ENCODE measurements around the gene FCER2.
A peak's percentile ranks its signal among the peaks of the same experiment; 100 is the strongest.

Gene FCER2

DNA sequence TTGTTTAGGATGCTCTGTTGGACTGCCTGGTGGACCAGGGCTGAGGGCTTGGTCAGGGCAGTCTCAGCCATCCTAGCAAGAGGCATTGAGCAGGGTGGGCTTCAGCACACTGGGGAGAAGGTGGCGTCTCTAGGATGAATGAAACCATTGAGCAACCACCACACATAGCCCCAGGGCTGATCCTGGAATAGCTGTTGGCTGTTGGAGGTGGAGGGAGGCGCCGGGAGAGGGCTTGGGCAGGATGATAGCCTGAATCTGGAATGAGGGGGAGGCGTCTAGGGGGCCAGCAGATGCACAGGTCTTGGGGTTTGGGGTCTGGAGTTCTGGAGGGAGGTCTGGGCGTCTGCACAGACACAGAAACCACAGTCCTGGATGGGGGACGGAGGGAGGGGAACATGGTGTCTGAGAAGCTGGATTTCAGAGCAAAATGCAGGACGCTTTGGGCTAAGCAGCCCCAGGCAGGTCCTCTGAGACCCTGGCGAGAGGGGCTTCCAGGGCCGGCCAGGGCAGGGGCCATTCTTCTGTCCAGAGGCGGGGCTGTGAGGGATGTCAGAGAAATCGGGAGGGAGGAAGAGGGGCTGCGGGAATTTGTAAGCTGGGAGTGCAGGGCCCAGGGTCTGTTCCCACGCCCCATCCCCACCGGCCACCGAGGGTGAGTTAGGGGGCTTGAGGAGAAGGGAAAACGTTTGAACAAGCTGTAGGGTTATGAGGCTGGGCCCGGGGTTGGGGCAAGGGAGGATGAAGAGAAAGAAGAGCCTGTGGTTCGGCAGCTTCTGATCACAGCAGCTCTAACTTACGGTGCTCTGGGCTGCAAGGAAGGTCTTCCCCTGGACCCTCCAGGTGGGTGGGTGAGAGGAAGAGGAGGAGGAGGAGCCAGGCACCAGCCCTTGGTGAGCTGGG, 16.1 kb downstream of the FCER2 start:
- 0 out of 2 replicates have a peak overlapping the region, but pooled peaks have one; percentile 12 for H3K27ac ChIP-seq
- TF ChIP-seq, protein P1, sequence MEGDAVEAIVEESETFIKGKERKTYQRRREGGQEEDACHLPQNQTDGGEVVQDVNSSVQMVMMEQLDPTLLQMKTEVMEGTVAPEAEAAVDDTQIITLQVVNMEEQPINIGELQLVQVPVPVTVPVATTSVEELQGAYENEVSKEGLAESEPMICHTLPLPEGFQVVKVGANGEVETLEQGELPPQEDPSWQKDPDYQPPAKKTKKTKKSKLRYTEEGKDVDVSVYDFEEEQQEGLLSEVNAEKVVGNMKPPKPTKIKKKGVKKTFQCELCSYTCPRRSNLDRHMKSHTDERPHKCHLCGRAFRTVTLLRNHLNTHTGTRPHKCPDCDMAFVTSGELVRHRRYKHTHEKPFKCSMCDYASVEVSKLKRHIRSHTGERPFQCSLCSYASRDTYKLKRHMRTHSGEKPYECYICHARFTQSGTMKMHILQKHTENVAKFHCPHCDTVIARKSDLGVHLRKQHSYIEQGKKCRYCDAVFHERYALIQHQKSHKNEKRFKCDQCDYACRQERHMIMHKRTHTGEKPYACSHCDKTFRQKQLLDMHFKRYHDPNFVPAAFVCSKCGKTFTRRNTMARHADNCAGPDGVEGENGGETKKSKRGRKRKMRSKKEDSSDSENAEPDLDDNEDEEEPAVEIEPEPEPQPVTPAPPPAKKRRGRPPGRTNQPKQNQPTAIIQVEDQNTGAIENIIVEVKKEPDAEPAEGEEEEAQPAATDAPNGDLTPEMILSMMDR (conservative IDR thresholded peaks at IDR 0.05; ENCODE audit: low read depth): no peak
- ChIA-PET POLR2A (ENCODE audit: low non-redundant PET) (interaction anchor here (0.5 to 0.6 kb wide), 2 partner anchors 90 to 164 kb away, joined by 5 to 7 read pairs; no protein-coding TSS in a partner anchor), CTCF (interaction anchor here (0.5 to 1.2 kb wide), 5 partner anchors 8 to 1368 kb away, joined by 3 to 5 read pairs (median 4); no protein-coding TSS in a partner anchor)
- no peak for DNase-seq (ENCODE audit: low spot score)

DNA sequence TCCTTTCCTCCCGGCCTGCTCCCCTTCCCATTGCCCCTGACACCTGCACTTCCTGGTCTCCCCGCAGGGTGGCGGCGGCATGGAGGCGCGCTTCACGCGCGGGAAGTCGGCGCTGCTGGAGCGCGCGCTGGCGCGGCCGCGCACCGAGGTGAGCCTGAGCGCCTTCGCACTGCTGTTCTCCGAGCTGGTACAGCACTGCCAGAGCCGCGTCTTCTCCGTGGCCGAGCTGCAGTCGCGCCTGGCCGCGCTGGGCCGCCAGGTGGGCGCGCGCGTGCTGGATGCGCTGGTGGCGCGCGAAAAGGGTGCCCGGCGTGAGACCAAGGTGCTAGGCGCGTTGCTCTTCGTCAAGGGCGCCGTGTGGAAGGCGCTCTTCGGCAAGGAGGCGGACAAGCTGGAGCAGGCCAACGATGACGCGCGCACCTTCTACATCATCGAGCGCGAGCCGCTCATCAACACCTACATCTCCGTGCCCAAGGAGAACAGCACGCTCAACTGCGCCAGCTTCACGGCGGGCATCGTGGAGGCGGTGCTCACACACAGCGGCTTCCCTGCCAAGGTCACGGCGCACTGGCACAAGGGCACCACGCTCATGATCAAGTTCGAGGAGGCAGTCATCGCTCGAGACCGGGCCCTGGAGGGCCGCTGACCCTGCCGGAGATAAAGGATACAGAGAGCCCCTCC, 19.6 kb downstream of the FCER2 start:
- TF ChIP-seq, protein P1 (conservative IDR thresholded peaks at IDR 0.05; ENCODE audit: low read depth): no peak
- ChIA-PET CTCF (interaction anchor here (0.6 kb wide), 1 partner anchor 29 kb away, joined by 4 read pairs; no protein-coding TSS in a partner anchor), POLR2A (ENCODE audit: low non-redundant PET) (no interaction called here)
- no peak for DNase-seq (ENCODE audit: low spot score)
- peak overlapping the region; percentile 74 for H3K27ac ChIP-seq

DNA sequence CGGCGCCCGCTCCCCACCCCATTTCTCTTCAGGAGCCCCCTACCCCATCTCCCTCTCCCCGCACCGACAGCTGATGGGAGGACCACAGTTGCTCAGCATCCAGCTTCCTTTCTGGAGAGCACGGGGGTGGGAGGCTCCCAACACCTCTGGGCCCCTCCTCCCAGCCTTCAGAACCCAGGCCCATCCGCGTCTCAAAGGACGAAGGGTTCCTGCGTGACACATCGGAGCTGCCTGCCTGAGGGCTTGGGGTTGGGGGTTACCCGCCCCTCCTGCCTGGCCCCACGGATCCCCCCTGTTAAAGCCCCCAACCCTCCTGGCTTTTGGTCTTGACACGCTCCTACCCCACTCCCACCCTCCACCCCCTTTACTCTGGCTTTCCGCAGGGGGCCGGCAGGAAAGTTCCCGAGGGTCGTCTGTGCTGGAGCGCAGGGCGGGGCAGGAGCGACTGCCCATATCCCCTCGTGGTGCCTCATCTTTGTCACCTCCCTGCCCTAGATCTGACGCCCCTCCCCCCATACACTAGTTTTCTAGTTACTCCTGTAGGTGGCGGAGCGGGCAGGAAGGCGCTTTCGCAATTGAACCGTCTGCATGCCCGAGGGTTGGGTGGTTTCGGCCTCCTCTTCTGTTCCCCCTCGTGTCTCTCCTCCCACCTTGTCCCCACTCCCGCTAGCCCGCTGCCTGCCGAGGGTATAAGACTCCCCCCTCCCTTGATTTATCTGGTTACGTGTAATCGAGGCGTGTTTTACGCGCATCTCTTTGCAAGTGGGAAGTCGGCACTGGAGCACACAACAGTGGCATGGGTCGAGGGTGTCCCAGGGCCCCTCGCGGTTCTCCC, 20.4 kb downstream of the FCER2 start:
- ChIA-PET POLR2A (ENCODE audit: low non-redundant PET) (no interaction called here), CTCF (interaction anchor here (0.5 to 1.5 kb wide), 21 partner anchors 8 to 351 kb away, joined by 3 to 13 read pairs (median 4); partner anchors contain the start of gene RETN)
- H3K27ac ChIP-seq: peak overlapping the region; percentile 74
- TF ChIP-seq, protein P1 (conservative IDR thresholded peaks at IDR 0.05; ENCODE audit: low read depth): peak; percentile 55
- DNase-seq (ENCODE audit: low spot score): peak; percentile 75

DNA sequence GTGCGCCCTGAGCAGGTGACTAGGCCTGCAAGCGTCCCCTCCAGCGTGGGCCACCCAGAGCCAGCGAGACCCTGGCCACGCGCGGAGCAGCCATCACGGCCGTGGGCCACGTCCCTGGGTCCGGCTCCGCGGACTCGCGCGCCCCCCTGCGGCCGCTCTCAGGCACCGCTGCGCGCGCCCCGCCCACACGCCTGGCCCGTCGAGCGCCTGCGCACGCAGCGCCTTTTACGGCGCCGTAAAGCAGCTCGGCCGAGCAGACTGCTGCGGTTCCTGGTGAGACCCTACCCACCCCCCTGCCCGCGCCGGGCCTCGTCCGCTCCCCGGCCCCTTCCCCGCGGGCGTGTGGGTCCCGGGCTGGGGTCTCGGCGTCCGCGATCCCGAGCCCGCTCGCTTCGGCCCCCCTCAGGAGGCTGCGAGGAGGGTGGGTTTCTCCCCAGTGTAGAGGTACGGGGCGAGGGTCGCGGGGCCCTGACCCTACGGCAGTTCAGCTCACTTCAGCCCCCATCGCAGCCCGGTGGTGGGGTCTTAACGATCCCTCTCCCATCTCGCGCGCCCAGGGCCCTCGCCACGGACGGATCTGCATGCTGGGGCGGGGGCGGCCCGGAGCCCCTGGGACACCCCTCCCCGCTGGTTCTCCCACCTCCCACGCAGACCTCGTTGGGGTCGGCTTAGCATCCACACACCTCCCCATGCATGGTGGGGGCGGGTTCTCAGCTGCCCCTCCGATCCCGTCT, 21.2 kb downstream of the FCER2 start, which contains the start of gene TRAPPC5:
TRAPPC5 (plus strand) TSS at position 228 of the 734 bp plus-strand sequence. CDS start 1,421 bp downstream, outside the sequence.
- ChIA-PET CTCF (interaction anchor here (0.5 to 1.5 kb wide), 23 partner anchors 8 to 350 kb away, joined by 3 to 13 read pairs (median 4); partner anchors contain the start of gene RETN), POLR2A (ENCODE audit: low non-redundant PET) (no interaction called here)
- DNase-seq (ENCODE audit: low spot score): peak; percentile 80
- TF ChIP-seq, protein P1 (conservative IDR thresholded peaks at IDR 0.05; ENCODE audit: low read depth): peak; percentile 96
- H3K27ac ChIP-seq: peak within 1 kb of the TSS; percentile 74

DNA sequence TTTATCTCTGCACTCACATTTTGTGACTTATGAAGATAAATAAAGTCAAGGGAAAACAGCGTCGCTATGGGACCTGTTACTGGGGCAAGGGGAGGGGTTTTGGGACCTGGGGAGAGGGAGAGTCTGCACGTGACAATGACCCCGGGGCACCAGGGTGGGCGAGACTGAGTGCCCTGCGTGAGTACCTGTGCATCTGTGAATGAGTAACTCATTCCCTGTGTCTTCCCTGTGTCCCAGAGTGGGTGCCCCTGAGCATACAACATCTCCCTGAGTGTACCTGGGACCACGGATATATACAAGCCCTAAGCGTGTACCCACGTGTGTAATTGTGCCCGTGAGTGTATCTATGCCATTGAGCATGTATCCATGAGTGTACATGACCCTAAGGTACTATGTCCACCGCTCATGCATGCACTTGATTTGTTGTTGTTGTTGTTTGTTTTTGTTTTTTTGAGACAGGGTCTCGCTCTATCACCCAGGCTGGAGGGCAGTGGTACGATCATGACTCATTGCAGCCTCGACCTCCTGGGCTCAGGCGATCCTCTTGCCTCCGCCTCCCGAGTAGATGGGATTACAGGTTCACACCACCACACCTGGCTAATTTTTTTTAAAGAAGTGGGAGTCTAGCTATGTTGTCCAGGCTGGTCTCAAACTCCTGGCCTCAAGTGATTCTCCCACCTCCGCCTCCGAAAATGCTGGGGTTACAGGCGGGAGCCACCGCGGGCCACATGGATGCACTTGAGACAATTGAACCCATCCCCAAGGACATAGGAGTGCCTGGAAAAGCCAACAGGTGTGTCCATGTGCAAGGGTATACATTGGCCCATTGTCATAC, 21.9 kb downstream of the FCER2 start:
- DNase-seq (ENCODE audit: low spot score): no peak
- H3K27ac ChIP-seq: peak overlapping the region; percentile 74; the same call in 1 of the 2 replicates
- TF ChIP-seq, protein P1 (conservative IDR thresholded peaks at IDR 0.05; ENCODE audit: low read depth): no peak
- POLR2A ChIA-PET (ENCODE audit: low non-redundant PET): no interaction called here
- CTCF ChIA-PET: interaction anchor here (0.7 to 1.5 kb wide), 9 partner anchors 8 to 171 kb away, joined by 3 to 9 read pairs (median 4); partner anchors contain the start of gene RETN

Measured in RWPE1 (cell line).